IMR-90 (cell line): ENCODE results near the gene CDC25B. TPM values are rescaled to one million over a fixed set of nuclear protein-coding genes. Genes with fewer than 3 reads are reported as not detected.

Source experiments
- ATAC-seq: fragments of 200-7000 bp; cut with Tn5 transposase; 2 replicates; pipeline ENCODE4 v1.9.1; 2020; ENCODE audit warnings: low read depth, mild to moderate bottlenecking, moderate library complexity
- BruUV-seq: library from RNA; stranded (reverse); fragments of 400-500 nt; replicated peaks from 2 replicates; lab custom pipeline; 2021; lab: Mats Ljungman, UMichigan
- CTCF ChIA-PET: fragments of 300-600 bp; formaldehyde crosslinking; extraction: SDS; loops from one replicate; lab custom pipeline; 2021; ENCODE audit warnings: antibody characterized with exemption; lab: Yijun Ruan, JAX
- POLR2A ChIA-PET: fragments of 300-600 bp; sonication (Branson Sonifier 250); formaldehyde crosslinking; loops from one replicate; lab custom pipeline; 2022; ENCODE audit warnings: antibody characterized with exemption; ENCODE audit not compliant: unreplicated experiment; lab: Charles Lee
- DNase-seq: peaks from one replicate; pipeline ENCODE4 v3.0.0; 2013
- H2AFZ ChIP-seq: replicated peaks from 2 replicates; pipeline ENCODE3; 2013; ENCODE audit warnings: low read length, mild to moderate bottlenecking; ENCODE audit not compliant: poor library complexity
- H2AK5ac ChIP-seq: 2 replicates; pipeline ENCODE4 v1.6.1; 2013; ENCODE audit warnings: low read depth, low read length, inconsistent platforms
- H2AK9ac ChIP-seq: replicated peaks from 2 replicates; pipeline ENCODE3; 2013; ENCODE audit warnings: mild to moderate bottlenecking, low read depth, low read length, moderate library complexity; ENCODE audit not compliant: poor library complexity
- H2BK120ac ChIP-seq: 2 replicates; pipeline ENCODE4 v1.6.1; 2013; ENCODE audit warnings: low read depth, low read length, inconsistent platforms
- H2BK15ac ChIP-seq: 3 replicates; pipeline ENCODE4 v1.6.1; 2013; ENCODE audit warnings: low read depth, low read length, inconsistent platforms
- H2BK20ac ChIP-seq: 2 replicates; pipeline ENCODE4 v1.6.1; 2013; ENCODE audit warnings: low read depth, mild to moderate bottlenecking, inconsistent platforms, low read length, moderate library complexity
- H2BK5ac ChIP-seq: 2 replicates; pipeline ENCODE4 v1.6.1; 2013; ENCODE audit warnings: mild to moderate bottlenecking, low read depth, low read length, inconsistent platforms; ENCODE audit not compliant: poor library complexity, severe bottlenecking
- H3K14ac ChIP-seq: replicated peaks from 2 replicates; pipeline ENCODE4 v1.6.1; 2013; ENCODE audit warnings: low read depth, low read length, inconsistent platforms
- H3K18ac ChIP-seq: 2 replicates; pipeline ENCODE4 v1.6.1; 2013; ENCODE audit warnings: low read depth, low read length, control low read depth
- H3K23ac ChIP-seq: 2 replicates; pipeline ENCODE4 v1.6.1; 2013; ENCODE audit warnings: low read depth, low read length, inconsistent platforms
- H3K27ac ChIP-seq: 2 replicates; pipeline ENCODE4 v1.5.1; 2013; ENCODE audit warnings: mild to moderate bottlenecking, control low read depth, low read length; ENCODE audit not compliant: insufficient read depth
- H3K27me3 ChIP-seq: 2 replicates; pipeline ENCODE4 v1.6.1; 2013; ENCODE audit warnings: low read length; ENCODE audit not compliant: control insufficient read depth, insufficient read depth
- H3K36me3 ChIP-seq: 2 replicates; pipeline ENCODE4 v1.6.1; 2013; ENCODE audit warnings: low read length, mixed read lengths; ENCODE audit not compliant: control insufficient read depth, insufficient read depth
- H3K4ac ChIP-seq: 2 replicates; pipeline ENCODE4 v1.6.1; 2013; ENCODE audit warnings: low read depth, low read length, inconsistent platforms
- H3K4me1 ChIP-seq: 2 replicates; pipeline ENCODE4 v1.6.1; 2013; ENCODE audit warnings: low read length, mixed read lengths; ENCODE audit not compliant: control insufficient read depth, insufficient read depth
- H3K4me2 ChIP-seq: 2 replicates; pipeline ENCODE4 v1.6.1; 2013; ENCODE audit warnings: low read depth, mild to moderate bottlenecking, control low read depth, low read length, moderate library complexity
- H3K4me3 ChIP-seq: 2 replicates; pipeline ENCODE4 v1.5.1; 2013; ENCODE audit warnings: low read depth, mild to moderate bottlenecking, control low read depth, low read length, moderate library complexity; ENCODE audit not compliant: insufficient read depth
- H3K56ac ChIP-seq: 2 replicates; pipeline ENCODE4 v1.6.1; 2013; ENCODE audit warnings: low read length, inconsistent platforms; ENCODE audit not compliant: insufficient read depth; ENCODE audit errors: extremely low read depth
- H3K79me1 ChIP-seq, 2 experiments: 2 replicates each; pipeline ENCODE4 v1.6.1; 2013; ENCODE audit warnings: low read length in 2 of 2, inconsistent platforms in 1 of 2, low read depth in 1 of 2
- H3K9ac ChIP-seq: 2 replicates; pipeline ENCODE4 v1.6.1; 2013; ENCODE audit warnings: low read depth, low read length, control low read depth
- H3K9me1 ChIP-seq: 2 replicates; pipeline ENCODE4 v1.6.1; 2013; ENCODE audit warnings: low read length, inconsistent platforms; ENCODE audit not compliant: insufficient read depth
- H3K9me3 ChIP-seq: 2 replicates; pipeline ENCODE4 v1.6.1; 2013; ENCODE audit warnings: low read length; ENCODE audit not compliant: control insufficient read depth, insufficient read depth
- H4K20me1 ChIP-seq: 2 replicates; pipeline ENCODE4 v1.6.1; 2013; ENCODE audit warnings: low read length, inconsistent platforms; ENCODE audit not compliant: insufficient read depth
- H4K5ac ChIP-seq: 2 replicates; pipeline ENCODE4 v1.6.1; 2013; ENCODE audit warnings: mild to moderate bottlenecking, low read depth, low read length, control low read depth
- H4K8ac ChIP-seq, 2 experiments: 2 replicates each; pipeline ENCODE4 v1.6.1; 2013; ENCODE audit warnings: low read depth in 2 of 2, low read length in 2 of 2, control low read depth in 1 of 2, inconsistent platforms in 1 of 2
- H4K91ac ChIP-seq: 2 replicates; pipeline ENCODE4 v1.6.1; 2013; ENCODE audit warnings: low read depth, low read length, inconsistent platforms; ENCODE audit not compliant: insufficient read depth
- CEBPB ChIP-seq: IDR thresholded peaks from 2 replicates; pipeline ENCODE4 v1.6.1; 2012; ENCODE audit warnings: low read depth, low read length, improper control_type of control experiment
- CTCF ChIP-seq: conservative IDR thresholded peaks from 2 replicates; pipeline ENCODE4 v1.5.1; 2012; ENCODE audit warnings: mild to moderate bottlenecking, low read depth, low read length, improper control_type of control experiment
- FOS ChIP-seq: fragments of 150-350 bp; IDR thresholded peaks from 2 replicates; pipeline ENCODE4 v1.6.1; 2016; ENCODE audit warnings: low read depth, low read length
- MXI1 ChIP-seq: IDR thresholded peaks from 2 replicates; pipeline ENCODE4 v1.6.1; 2012; ENCODE audit warnings: low read depth, mild to moderate bottlenecking, low read length, moderate library complexity, borderline replicate concordance
- NFE2L2 ChIP-seq: fragments of 150-350 bp; IDR thresholded peaks from 2 replicates; pipeline ENCODE4 v1.6.1; 2016; ENCODE audit warnings: low read depth, mild to moderate bottlenecking, low read length
- POLR2A ChIP-seq: IDR thresholded peaks from 2 replicates; pipeline ENCODE4 v1.6.1; 2012; ENCODE audit warnings: mild to moderate bottlenecking, low read depth, low read length
- RAD21 ChIP-seq: IDR thresholded peaks from 2 replicates; pipeline ENCODE4 v1.6.1; 2012; ENCODE audit warnings: low read length, improper control_type of control experiment
- RCOR1 ChIP-seq: IDR thresholded peaks from 2 replicates; pipeline ENCODE4 v1.6.1; 2012; ENCODE audit warnings: mild to moderate bottlenecking, low read length, improper control_type of control experiment; ENCODE audit not compliant: insufficient replicate concordance
- RFX5 ChIP-seq: IDR thresholded peaks from 2 replicates; pipeline ENCODE4 v1.8.0; 2012; ENCODE audit warnings: low read depth, mild to moderate bottlenecking, low read length, moderate library complexity
- SMC3 ChIP-seq: fragments of 150-350 bp; IDR thresholded peaks from 2 replicates; pipeline ENCODE4 v1.6.1; 2016; ENCODE audit warnings: low read depth, mild to moderate bottlenecking, antibody characterized with exemption, low read length, moderate library complexity
- USF2 ChIP-seq: fragments of 150-350 bp; IDR thresholded peaks from 2 replicates; pipeline ENCODE4 v1.6.1; 2017; ENCODE audit warnings: mild to moderate bottlenecking, antibody characterized with exemption, low read length, low read depth
- WGBS, 2 experiments: methylation state at CpG; one replicate each; pipeline versions ENCODE4 v1.1.5 to v1.1.7; 2013; ENCODE audit warnings: missing lambda C conversion rate in 2 of 2; ENCODE audit not compliant: insufficient read length in 1 of 2; ENCODE audit errors: extremely low coverage in 2 of 2; 5-methylcytosine and 5-hydroxymethylcytosine counted together
- dilution Hi-C: fragments of 300-500 bp; cut with HindIII; formaldehyde crosslinking; loops from one replicate; pipeline ENCODE4 v1.14.3; 2018; ENCODE audit warnings: low sequenced_read_pairs; ENCODE audit not compliant: unreplicated experiment
- in situ Hi-C: fragments of 300-500 bp; cut with MboI; formaldehyde crosslinking; loops from 3 replicates; pipeline ENCODE4 v1.14.3; 2019; ENCODE audit warnings: low sequenced_read_pairs, inconsistent platforms, mixed read lengths
- intact Hi-C: fragments of 100-400 bp; cut with micrococcal nuclease; formaldehyde crosslinking; loops from 2 replicates; pipeline ENCODE4 v1.10.0; 2022
- polyA plus RNA-seq, 3 experiments: library from polyadenylated mRNA; depleted of rRNA; stranded (reverse); fragments of >200 nt; gene quantifications; 2 replicates each; pipeline ENCODE4 v1.2.3, GENCODE V29; 2012; ENCODE audit warnings: low replicate concordance in 1 of 3
- total RNA-seq: library from RNA; depleted of rRNA; stranded (reverse); fragments of >200 nt; gene quantifications from 2 replicates; pipeline ENCODE4 v1.2.3, GENCODE V29; 2012

CDC25B gene
- total and polyA plus RNA-seq, 2 of the 4 experiments (the other 2 are of a cell fraction), result 14.5 to 50.5 TPM

DNA sequence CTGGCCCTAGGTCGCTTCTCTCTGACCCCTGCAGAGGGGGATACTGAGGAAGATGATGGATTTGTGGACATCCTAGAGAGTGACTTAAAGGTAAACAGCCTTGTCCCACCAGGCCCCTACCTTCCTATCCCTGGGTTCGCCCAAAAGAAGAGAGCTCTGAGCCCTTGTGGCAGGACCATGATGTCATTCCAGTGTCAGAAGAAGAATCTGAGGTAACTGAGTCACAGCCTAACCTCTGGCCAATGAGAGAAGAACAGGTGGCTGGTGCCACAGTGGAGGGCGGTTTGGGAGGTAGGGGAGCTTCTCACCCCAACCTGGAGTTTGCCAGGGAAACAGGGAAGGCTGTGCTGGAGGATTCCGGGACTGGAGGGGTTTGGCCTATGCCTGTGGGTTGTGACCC, 5.2 kb downstream of the CDC25B start:
- Histone ChIP-seq H3K4ac (no peak overlapping the region), H2BK5ac (no peak overlapping the region), H3K4me3 (no peak overlapping the region), H3K4me1 (peaks cover 35% of the 10 kb centered on the region), H2AFZ (no peak overlapping the region), H2AK9ac (peak overlapping the region; percentile 48), H3K14ac (no peak overlapping the region), H4K5ac (no peak overlapping the region), H4K91ac (no peak overlapping the region), H3K27me3 (no peaks in the 10 kb centered on the region), H3K18ac (no peak overlapping the region), H3K9me1 (peaks cover 36% of the 10 kb centered on the region), H3K9me3 (no peaks in the 10 kb centered on the region), H3K27ac (no peak overlapping the region), H2BK120ac (no peak overlapping the region), H3K4me2 (no peak overlapping the region), H3K9ac (no peak overlapping the region), H3K56ac (no peak overlapping the region), H2BK20ac (no peak overlapping the region), H4K20me1 (no peaks in the 10 kb centered on the region), H3K79me1 (peaks cover 43 to 95% of the 10 kb centered on the region in 2 experiments), H2BK15ac (no peak overlapping the region), H4K8ac (no peak overlapping the region), H3K36me3 (peaks cover 72% of the 10 kb centered on the region), H3K23ac (no peak overlapping the region), H2AK5ac (0 out of 2 replicates have a peak overlapping the region, but pooled peaks have one; percentile 6)
- dilution Hi-C loops (no loop called here), in situ Hi-C loops (no loop called here), intact Hi-C loops (no loop called here)
- no peak for TF ChIP-seq RCOR1
- TF ChIP-seq RAD21, result no peak
- no peak for TF ChIP-seq MXI1
- no peak for TF ChIP-seq RFX5
- no peak for TF ChIP-seq USF2
- TF ChIP-seq NFE2L2, result no peak
- TF ChIP-seq CTCF, result no peak
- TF ChIP-seq FOS, result no peak
- no peak for TF ChIP-seq CEBPB
- no peak for TF ChIP-seq POLR2A
- TF ChIP-seq SMC3, result no peak
- DNase-seq (no peak), ATAC-seq (no peak)
- ChIA-PET CTCF (no interaction called here), POLR2A (no interaction called here)
- WGBS, 2 experiments, result no CpG with 5 or more reads among the region's 4 CpGs
- BruUV-seq, result no TSS peak
